ENCODE data around the gene PLXDC2. TPM values are rescaled to one million over a fixed set of nuclear protein-coding genes. Genes with fewer than 3 reads are reported as not detected.

Gene PLXDC2
- polyA plus RNA-seq, 10 donors, result 33.0 to 46.3 (median 38.7) TPM

DNA sequence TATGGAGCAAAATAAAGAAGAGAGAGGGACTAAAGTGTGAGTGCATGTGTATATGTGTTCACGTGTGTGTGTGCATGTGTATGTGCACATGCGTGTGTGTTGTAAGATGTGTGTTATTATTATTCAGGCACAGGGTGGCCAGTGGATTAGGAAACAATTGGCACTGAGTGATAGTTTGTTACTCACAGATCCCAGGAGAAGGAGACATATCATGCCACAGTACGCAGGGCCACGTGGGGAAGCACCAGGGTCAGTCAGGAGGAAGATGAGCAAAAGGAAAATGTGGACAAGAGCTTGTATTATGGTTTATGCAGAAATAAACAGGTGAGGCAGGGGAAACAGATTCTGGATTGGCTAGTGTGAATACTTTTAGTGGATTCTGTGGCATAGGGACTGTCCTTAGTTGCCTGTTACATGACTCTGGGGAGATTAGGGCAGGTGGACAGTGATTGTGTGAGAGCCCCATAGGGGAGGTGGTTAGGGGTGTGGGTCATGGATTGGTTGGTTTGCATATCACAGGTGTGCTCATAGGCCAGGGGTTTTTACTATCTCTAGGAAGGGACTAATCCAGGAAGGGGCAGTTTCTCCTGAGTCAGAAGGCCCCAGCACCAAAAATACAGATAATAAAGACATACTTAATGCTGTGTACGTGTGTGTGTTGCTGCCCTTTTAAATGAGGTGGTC, 90.0 kb downstream of the PLXDC2 start:
- DNase-seq, result no peak

DNA sequence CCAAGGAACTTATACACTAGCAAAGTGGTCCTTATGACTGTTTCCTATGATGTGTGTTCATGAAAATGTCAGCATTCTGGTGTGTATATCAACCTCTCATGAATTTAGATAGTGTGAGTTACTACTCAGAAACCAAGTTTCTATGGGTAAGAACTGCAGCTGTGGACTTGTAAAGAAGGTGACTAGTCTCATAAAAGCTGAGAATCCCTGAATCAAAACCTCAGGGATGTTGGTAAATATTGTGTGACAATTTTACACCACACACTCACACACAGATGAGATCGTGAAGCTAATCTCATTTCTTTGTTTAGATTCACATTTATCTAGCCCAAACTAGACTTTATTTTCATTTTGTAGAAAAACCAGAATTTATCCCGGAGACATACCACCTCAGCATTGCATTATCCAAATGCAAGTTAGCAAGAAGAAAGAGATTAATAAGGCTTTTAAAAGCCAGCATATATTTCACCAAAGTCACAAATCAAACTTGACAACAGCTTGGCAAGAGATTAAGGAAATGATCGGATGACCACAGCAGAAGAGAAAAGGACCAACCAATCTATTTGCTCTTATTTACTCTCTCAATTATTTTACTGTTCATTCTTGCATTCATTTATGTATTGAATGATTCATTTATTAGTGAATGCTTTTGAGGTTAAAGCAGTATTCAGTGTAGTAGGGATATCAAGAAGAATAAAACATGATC, 92.9 kb downstream of the PLXDC2 start:
- DNase-seq, result no peak

DNA sequence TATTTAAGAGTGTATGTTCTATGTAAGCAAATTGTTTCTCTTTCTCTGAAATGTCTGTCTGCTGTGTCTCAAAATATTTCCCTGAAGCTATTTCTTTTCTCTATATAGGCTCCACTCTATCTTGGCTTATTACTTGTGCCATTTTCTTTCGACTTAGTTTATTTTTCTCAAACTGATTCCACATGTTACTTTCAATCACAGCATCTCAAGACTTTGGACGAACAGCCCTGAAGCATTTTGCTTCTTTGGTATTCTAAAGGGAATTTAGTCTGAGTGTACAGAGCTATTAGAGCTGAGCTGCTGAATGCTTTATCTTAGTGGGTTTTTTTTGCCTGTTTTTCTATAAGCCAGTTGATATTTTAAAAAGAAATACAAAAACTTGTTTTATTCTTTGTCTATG, 95.7 kb downstream of the PLXDC2 start:
- DNase-seq, result peak in 1 of 3 donors; percentile 42

DNA sequence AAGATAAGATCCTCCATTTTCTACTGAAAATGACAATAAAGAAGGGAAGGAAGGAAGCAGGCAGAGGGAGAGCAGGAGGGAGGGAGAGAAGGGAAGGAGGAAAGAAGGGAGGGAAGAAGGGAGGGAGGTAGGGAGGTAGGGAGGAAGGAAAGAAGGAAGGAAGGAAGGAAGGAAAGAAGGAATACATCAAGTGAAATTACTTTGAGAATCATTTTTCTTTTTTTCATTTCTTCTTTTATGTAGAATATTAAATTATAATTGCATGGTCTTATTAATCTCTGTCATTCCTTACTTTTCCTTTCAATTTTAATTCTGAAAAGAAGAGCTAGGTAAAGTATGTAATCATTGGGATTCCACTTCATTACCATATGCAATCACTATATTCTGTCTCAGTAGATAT, 97.8 kb downstream of the PLXDC2 start:
- DNase-seq, result no peak

DNA sequence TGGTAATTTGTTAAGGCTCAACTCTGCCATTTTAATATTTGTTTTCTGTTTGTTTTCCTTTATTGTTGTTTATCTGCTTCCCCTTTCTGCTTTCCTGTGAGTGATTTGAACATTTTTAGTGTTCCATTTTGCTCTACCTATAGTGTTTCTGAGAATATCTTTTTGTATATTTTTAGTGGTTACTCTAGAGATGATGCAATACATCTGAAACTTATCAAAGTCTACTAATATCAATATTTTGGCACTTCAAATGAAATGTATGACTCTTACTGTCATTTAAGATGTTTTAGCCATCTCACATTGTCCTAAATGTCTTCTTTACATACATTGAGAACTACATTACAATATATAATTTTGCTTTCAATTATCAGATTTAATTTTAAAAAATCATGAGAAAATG, 98.9 kb downstream of the PLXDC2 start:
- no peak for DNase-seq

DNA sequence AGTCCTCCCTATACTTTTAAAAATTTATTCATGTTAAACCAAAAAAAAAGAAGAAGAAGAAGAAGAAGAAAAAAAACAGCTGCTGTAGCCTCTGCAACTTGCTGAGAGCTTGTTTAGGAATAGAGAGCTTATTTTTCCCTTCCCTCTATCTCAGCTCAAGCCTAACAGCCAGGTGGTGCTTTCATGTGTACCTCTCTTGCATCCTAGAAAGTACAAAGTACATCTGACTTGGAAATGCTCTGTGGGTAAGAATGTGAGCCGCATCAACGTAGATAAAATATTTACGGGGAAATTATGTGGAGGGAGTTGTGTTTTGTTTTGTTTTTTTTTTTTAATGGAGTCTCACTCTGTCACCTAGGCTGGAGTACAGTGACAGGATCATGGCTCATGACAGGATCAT, 99.6 kb downstream of the PLXDC2 start:
- DNase-seq, result no peak

DNA sequence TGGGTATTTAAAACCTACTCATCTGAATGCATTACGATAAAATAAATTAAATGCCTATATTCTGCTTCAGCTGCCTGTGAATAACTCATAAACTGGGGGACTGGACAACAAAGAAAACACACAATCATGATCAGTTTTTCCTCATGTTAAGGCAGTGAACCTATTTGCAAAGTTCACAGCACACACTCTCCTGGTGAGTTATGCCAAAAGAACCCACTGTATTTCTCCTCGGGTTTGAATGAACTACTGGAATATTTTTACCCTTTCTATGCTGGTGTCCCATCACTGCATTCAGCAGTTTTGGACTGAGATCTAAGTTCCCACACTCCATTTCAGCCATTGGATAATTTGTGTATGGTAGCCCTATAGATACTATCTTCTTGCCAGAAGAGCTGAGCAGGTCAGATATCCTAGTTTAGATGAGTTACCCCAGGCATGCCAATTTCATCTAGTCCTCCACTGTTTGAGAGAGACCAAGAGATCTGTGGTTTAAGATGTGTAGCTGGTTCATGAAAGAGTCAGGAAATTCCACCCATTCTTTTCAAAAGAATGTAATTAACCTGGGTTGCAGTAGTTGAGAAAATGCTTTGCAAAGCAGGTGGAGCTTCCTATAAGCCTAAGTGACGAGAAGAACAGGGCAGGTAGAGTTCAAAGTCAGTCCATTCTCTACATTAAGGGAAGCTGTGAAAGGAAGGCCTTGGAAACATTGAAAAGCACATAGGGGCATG, 101.7 kb downstream of the PLXDC2 start:
- no peak for DNase-seq

DNA sequence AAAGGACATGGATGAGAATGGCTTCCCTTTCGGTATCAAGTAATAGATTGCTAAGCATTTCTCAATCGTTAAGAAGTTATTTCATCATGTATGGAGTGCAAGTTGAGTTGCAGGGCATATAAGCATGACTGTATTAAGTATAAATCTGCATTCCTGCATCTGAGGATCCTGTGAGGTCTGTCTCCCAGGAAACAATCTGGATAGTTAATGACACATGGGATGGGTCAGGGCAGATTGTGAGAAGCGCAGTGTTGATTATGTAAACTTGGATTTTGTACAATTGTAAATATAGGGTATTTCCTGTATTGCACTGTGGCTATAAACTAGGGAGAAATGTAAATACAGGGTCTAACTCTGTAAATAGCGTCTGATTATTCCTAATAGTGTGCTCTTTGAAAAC, 102.6 kb downstream of the PLXDC2 start:
- peak in 2 of 3 donors; percentile 38 to 42 for DNase-seq

DNA sequence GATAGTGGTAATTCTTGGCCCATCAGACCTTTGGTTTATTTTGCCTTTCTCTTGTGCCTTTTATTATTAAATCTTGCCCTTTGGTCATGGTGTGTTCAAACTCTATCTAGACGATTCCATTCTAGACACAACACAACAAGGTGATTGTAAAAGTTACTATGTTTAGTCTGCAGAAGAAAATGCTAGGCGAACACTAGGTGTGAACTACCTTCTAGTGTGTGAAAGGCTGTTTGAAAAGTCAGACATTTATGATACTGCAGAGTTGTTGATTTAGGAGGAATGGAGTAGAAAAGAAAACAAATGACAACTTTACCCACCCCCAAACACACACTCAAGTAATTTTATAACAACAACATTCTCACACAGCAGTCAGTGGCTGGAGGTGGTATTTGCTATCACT, 103.4 kb downstream of the PLXDC2 start:
- DNase-seq, result no peak

DNA sequence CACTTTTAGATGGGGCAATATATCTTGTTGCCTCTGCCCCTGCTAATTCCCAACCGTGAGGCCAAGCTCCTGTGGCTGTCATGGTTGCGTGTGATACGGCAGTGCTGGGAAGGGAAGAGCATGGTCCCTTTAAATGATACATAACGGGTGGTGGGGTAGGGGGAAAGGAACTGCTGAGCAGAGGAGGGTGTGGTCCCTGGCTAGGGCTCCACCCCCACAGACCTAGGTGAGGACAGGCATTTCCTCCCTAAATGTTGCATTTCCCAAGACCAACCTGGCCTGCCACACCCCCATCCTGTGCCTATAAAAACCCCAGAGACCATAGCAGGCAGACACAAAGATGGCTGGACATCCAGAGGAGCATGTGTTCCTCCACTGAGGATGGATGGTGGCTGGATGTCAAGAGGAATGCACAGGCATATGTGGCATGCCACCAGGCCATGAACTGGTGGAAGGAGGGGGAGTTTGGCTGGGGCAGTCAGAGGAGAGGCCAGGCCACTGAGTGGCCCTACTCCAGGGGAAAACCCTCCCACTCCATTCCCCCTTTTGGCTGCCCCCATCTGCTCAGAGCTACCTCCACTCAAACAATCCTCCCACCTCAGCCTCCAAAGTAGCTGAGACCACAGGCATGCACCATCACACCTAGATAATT, 104.0 kb downstream of the PLXDC2 start:
- DNase-seq, result no peak

DNA sequence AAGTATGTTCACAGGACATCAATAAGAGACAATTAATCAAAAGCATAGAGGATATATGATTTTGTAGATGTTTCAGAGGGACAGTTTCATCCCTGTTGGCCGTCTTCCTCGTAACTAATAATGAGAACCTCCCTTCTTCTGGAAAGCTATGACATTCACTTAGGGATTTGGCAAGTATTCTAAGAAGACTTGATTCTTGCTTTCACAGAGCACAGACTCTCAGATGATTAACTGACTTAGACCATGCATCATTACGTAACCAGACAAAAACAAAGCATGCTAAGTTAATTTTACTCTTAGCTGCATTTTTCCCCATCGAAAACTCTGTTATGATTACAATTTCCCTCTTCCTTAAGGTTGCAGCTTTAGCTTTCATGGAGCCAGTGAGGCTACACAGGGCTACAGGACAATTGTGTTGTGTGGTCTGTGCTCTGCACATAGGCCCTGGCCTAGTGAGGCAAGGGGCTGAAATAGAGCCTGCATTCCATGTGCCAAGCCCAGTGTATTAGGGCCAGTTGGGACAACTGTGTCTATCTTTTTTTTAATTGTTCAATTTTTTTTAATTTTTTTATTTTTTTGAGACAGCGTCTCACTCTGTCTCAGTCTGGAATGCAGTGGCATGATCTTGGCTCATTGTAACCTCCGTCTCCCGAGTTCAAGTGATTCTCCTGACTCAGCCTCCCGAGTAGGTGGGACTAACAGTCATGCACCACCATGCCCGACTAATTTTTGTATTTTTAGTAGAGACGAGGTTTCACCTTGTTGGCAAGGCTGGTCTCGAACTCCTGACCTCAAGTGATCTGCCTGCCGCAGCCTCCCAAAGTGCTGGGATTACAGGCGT, 105.3 kb downstream of the PLXDC2 start:
- peak; percentile 76 to 91 (median 78) for DNase-seq

DNA sequence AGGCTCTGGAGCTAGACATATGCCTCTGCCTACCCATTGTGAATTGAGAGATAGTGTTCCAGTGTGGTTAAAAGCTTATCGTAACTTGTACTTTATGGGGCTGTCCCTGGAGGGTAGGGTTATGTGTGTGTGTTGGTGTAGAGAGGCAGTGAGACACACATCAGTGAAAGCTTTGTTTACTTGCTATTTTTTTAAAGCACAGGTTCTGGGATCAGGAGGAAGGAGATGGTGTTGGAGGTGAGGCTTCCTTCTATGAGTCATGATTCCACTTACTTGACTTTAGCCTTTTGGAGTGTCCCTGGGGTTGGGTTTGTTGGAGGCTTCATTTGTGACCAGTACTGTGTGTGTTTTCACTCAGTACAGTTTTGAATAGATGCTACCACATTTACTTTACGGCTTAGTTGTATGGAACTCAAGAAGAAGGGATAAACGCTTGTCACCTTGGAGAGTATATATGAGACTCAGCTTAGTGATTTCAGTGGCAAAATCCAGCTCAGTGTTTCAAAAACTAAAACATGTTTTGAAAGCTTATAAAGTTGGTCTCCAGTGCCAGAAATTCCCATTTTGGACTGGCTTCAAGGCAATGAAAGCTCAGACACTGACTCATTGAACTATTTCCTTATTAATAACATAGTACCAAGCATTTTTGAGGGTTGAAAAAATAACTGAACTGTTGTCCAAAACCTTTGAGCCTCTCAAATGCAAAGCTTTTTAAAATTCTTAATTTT, 106.2 kb downstream of the PLXDC2 start:
- peak; percentile 70 to 84 (median 83) for DNase-seq

DNA sequence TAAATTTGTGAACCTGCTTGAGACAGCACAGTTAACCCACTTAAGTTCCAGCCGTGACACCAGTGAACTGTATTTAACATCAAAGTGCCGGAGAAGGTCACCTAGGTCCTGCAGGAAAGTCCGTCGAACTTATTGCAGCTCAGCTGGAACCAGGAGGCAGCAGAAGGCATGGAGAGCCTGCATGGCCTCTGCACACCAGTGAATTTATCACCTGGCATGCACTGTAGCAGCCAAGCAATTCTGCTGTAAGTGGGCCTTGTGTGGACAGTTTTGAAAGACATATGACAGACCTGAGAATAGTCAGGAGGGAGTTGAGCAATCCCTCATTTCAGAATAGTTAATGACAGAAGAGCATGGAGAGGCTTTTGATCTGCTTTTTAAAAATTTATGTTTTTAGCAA, 108.8 kb downstream of the PLXDC2 start:
- DNase-seq, result no peak

DNA sequence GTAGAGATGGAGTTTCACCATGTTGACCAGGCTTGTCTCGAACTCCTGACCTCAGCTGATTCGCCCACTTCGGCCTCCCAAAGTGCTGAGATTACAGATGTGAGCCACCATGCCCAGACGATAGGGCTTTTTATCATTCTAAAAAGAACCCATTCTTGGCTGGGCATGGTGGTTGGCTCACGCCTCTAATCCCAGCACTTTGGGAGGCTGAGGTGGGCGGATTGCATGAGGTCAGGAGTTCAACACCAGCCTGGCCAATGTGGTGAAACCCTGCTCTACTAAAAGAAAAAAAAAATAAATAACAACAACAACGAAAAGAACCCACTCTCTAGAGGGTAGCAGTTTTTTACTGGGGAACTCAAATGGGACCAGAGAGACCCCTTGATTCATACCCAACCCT, 112.7 kb downstream of the PLXDC2 start:
- DNase-seq, result no peak

DNA sequence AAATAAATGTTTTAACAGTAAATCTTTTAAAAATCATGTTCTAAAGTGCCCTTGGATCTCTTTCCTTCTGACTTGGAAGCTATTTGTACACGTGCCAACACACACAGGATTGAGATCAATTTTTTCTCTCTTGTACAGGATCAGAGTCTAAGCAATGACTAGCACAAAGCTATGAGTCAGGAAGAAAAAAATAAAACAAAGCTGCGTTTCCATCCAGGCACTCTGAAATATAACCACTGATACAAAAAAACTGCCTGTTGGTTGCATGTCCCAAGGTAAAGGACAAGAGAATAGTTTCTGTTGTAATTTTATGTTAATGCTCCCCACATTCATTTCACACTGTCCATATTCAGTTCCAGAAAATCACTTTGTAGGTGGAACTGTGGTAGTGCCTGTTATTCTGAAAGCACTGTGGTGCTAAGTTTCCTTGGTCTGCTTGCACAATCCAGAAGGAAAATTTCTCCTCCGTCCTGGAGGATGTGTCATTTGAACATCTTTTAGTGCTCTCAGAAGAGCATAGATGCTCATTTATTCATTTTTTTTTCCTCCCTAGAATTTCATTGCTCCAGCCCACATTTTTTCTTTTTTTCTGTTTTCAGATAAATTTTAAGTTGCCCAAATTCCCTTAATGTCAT, 113.4 kb downstream of the PLXDC2 start:
- DNase-seq, result peak in 2 of 3 donors; percentile 70 to 73

DNA sequence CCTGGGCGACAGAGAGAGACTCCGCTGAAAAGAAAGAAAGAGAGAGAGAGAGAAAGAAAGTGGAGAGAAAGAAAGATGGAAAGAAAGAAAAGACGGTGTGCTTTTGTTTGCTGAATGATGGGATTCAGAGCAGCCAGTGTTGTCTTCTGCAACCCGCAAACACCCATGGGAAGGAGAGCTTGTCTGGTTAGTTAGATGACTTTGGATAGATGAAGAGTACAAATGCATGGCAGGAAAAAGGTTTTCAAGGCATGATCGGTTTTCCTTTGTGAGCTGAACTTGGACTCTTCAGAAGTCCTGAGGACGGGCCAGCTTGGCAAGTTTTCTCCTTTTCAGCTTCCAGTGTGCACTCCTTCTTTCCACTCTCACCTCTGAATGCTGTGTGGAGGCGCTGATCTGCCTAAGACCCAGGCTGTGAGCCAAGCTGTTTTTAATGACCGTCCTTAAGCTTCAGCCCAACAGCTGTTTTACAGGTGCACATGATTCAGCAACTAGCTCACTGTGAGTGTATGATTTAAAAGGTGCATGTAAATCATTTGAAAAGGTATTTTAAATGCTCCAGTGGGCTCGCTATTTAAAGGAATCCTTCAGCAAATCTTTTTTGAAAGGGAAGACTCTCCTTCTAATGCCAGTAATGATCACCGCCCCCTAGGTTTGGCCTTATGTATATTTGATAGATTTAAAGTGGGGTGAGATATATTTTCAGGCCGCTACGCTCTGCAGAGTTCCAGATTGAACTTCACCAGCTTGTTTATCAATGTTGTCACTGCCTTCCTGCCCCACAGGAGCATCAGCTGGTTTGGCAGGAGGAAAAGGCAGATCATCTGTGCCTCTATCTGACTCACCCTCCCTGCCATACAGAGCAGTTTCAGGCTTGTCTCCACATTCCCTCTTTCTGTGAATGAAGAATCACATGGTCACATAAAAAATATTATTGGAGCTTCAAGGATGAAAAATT, 115.0 kb downstream of the PLXDC2 start:
- peak; percentile 75 to 94 (median 90) for DNase-seq

DNA sequence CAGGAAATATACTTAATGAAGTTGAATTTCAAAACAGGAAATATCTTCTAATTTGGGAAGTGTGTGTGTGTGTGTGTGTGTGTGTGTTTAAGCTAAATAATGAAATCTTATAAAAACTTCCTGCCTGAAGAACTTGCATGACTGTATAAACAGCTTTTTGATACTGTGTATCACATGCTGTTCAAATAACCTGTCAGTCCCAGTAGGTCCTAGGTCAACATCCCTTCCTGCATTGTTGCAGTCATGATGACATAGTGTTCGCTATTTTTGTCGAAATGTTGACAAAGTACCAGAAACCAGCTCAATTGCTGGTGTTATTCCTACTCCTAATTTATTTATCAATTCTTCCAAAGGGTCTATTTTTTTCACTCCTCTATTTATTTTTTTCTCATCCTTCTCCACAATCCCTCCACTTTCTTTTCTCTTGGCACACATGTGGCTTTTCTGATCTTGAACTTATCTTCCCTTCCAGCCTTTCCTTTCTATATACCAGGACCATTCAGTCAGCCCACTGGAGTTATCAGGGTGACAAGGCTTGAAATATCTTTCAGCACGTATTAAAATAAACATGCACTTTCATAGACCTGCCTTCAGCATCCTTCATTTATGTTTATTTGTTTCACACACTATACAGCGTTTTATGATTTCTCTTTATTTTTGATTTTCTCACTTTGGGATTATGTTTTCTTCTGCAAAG, 115.8 kb downstream of the PLXDC2 start:
- DNase-seq, result no peak

DNA sequence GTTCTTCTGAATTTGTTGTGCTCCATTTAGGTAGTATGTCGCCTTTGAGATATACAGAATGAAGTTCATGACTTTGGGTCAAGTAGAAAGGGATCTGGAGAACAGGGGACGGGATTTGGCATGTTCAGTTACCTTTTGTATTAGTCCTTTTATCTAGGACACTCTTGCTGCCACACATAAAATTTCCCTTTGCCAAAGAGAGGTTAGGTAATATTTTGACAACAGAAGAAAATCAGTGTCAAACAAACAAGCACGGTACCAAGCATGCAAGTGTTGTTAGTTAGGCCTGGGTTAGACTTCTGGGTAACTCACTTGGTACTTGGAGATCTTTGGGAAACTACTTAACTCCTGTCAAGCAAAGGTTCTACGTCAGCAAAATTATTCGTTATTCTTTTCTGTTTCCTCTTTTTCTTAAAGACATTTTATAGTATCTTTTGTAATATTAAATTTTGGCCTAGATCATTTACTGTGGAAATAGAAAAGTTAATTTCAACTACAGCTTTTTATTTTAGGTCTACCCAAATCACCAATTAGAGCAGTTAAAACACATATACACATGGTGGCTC, 116.7 kb downstream of the PLXDC2 start:
- DNase-seq, result no peak
